Raji (cell line): Measurements from ENCODE around the gene SOSTDC1.

Experiments
- POLR2A ChIP-seq: IDR thresholded peaks from 2 replicates; pipeline ENCODE4 v1.6.1; 2011; ENCODE audit warnings: low read depth, low read length, control low read depth; ENCODE audit not compliant: insufficient read depth

The SOSTDC1 gene

GRCh38 chr7:16465469-16466361, at the start of gene SOSTDC1:
Gene SOSTDC1, minus strand, starts transcription at chr7:16465738. Its CDS starts 70 bp downstream, at chr7:16465668.
- no peak for TF ChIP-seq POLR2A

DNA sequence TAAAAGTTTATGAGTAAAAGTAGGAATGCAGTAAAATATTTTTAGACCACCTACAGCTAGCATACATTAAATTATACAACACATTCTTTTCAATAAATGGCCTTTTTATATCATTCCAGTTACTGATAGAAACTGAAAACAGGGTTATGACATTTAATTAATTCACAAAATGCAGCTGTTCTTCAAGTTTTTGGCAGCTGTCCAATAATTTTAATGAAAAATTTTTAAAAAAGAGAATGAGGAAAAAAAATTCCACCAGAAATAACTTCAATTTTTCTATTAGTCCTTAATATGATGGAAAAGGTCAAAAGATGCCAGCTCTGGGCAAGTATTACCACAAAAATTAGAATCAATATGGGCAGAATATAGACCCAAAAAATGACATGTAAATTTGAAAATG, 49.2 kb upstream of the SOSTDC1 start:
- no peak for TF ChIP-seq POLR2A

- TF ChIP-seq POLR2A: no peak
These were observed 48.7 kb upstream of the SOSTDC1 start for GRCh38 chr7:16514271-16514670.

DNA sequence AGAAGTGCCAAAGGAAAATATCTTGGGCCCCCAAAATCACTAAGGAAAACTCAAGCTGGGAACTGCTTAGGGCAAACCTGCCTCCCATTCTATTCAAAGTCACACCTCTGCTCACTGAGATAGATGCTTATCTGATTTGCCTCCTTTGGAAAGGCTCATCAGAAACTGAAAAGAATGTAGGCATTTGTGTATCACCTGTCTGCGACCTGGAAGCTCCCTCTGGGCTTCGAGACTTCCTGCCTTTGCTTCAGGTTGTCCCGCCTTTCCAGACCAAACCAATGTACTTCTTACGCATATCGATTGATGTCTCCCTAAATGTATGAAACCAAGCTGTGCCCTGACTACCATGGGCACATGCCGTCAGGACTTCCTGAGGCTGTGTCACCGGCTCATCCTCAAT, 46.6 kb upstream of the SOSTDC1 start:
- no peak for TF ChIP-seq POLR2A

- TF ChIP-seq POLR2A: no peak
These were observed 45.8 kb upstream of the SOSTDC1 start for GRCh38 chr7:16511314-16511713.

DNA sequence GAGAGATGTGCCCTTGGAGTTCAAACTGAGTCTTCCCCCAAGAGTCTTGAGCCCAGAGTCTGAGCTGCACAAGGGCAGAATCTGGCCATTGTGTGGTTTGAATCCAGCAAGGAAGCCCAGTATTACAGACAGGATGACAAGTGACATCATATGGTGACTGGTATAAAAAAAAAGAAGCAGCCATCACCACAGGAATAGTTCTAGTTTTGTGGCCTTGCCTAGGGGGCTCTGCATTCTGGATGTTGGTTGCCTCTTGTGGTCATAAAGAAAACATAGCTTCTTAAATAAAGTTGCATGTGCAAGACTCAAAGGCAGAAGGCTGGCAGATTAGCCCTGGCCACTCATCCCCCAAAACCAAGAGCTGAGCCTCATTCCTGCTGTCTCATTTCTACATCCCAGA, 44.3 kb upstream of the SOSTDC1 start:
- TF ChIP-seq POLR2A: no peak

DNA sequence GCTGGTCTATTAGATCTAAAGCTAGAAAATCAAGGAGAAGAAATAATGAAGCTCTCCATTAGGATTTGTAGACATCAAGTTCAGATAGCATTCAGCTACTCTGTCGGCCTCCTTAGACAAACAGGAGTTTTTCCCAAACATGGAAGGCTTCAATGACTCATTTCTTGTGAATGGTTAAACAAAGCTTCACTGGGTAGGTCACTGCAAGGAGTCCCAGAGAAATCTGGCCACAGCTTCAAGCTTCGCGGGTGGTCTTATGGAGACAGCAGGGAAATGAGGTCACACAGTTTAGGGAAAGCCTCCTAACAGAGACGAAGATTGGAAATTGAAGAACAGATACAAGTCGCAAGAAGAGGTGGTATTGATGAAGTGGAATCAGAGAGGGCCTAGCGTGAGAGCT, 38.5 kb upstream of the SOSTDC1 start:
- TF ChIP-seq POLR2A: no peak

DNA sequence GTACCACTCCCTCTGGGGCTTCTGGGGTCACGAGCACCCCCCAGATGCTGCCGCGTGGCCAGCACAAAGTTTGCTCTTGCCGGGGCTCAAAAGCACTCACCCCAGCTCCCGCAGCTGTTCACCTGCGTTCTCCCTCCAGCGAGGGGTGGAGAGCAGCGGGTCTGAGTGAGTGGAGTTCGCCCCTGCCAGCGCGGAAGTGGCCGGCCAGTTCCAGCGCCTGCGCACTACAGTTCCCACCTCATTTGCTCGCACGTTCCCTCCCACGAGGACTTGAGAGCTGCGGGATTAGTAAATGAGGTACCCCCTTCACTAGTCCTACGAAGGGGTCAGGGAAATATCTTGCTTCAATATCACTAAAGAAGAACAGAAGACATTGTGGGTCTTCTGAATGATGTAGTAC, 36.8 kb upstream of the SOSTDC1 start:
- TF ChIP-seq POLR2A: no peak

DNA sequence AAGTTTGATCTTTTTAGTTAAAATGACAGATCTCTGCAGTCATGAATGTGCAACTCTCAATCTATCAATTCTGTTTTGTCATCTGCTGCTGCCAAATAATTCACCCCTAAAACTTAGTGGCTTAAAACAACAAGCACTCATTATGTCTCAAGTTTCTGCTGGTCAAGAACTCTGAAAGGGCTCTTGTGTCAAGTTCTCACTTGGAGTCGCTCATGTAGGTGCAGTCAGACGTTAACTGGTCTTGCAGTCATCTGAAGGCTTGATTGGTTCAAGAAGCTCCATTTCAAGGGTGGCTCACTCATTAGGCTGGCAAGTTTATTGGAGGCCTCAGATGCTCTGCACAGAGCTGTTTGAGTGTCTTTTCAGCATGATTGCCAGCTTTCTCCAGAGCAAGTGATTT, 32.6 kb upstream of the SOSTDC1 start:
- TF ChIP-seq POLR2A: no peak

DNA sequence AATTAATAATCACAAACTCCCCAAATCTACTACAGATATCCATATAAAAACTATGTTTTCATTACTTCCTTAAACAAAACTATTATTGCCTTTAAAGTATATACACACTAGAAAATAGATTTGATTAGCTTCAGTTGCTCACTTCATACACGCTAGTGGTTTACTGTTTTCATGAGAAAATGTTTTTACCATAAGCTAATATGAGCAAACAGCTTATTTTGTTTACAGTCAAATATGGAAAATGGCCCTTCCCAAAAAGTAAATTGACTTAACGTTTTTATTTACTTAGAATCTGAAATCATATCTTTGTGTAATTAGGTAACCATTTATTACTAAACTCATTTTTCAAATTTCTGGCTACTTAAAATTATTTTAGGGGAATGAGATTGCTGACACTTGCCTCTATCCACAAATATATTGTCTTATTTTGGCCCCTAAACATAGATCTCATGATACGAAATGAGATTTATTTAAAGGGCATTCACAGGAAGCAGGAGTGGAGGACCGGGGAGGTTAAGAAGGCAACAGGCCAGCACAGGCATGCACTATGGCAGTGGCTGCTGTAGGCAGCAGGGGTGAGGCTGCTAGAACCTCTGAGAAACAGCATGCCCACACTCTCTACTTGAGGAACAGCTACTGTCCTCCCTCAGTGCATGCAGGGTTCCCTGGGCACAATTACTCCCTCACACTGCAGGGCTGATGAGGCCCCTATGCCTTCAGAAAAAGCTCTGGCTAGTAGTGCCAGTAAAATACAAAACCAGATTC, 29.6 kb upstream of the SOSTDC1 start:
- no peak for TF ChIP-seq POLR2A

DNA sequence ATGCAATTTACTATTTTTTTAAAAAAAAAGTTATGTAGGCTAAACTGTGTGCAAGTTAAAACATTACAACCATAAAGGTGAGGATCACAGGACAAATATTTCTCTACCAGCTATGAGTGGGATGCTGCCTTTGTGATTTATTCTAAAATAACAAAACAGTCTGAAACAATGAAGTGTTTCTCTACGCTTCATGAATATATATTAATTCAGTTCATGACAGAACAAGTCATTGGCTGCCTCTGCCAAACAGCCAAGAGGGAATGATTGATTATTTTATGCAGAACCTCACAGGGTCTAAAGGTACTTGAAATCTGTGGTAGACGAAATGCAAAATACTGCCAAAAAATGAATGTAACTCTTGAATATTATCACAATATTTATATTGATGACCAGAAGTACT, 29.0 kb upstream of the SOSTDC1 start:
- TF ChIP-seq POLR2A: no peak

- no peak for TF ChIP-seq POLR2A
These were observed 27.7 kb upstream of the SOSTDC1 start for GRCh38 chr7:16493266-16493665.

- no peak for TF ChIP-seq POLR2A
These were observed 27.1 kb upstream of the SOSTDC1 start for GRCh38 chr7:16492513-16493062.

- TF ChIP-seq POLR2A: no peak
These were observed 25.6 kb upstream of the SOSTDC1 start for GRCh38 chr7:16491148-16491547.

DNA sequence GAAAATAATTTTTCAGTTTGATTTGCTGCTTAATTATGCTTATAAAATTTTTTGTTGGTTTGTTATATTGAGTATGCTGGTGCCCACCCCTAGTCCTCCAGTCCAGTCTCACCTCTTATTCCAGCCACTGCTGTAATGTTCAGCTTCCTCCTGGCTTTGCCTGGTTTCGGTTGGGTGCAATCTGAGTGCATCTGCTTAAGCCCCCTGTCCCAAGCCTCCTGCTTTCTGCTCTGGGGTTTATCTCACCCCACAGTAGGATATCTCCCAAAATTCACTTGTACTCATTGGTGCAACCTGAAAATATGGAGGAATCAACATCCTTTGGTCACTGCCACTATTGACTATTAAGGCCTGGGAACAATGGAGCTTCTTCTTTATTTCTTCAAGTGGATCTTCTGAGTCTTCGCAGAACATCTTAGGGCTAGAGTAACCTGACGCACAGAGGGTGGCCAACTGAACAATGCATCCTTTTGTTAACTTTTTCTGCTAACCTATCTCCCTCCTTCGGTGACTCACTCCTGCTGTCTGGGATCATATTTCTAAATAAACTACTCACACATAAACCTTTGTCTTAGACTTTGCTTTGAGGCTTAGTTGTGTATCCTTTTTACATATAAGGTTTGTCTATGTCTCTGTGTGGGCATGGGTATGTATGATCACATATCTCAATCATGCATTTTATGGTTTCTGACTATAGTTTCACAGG, 19.1 kb upstream of the SOSTDC1 start:
- TF ChIP-seq POLR2A: no peak
